K562 (cell line): ENCODE data around the gene DHPS.

Source experiments
- BRD4 ChIP-seq: fragments of 200-600 bp; sonication (generic); IDR thresholded peaks from 2 replicates; pipeline ENCODE4 v1.6.1; 2017; ENCODE audit warnings: inconsistent platforms
- CTBP1 ChIP-seq: fragments of 450-650 bp; IDR thresholded peaks from 2 replicates; pipeline ENCODE4 v1.6.1; 2016; ENCODE audit warnings: borderline replicate concordance
- HCFC1 ChIP-seq: IDR thresholded peaks from 2 replicates; pipeline ENCODE4 v1.6.1; 2012; ENCODE audit warnings: low read depth, low read length, improper control_type of control experiment
- POLR2AphosphoS5 ChIP-seq: IDR thresholded peaks from 2 replicates; pipeline ENCODE4 v1.6.1; 2011; ENCODE audit warnings: mild to moderate bottlenecking, low read depth, low read length, moderate library complexity; ENCODE audit not compliant: control insufficient read depth, insufficient read depth
- SPI1 ChIP-seq: IDR thresholded peaks from 2 replicates; pipeline ENCODE4 v1.6.1; 2011; ENCODE audit warnings: low read depth, low read length, control low read depth, borderline replicate concordance
- TF ChIP-seq, protein P1 (sequence below), 3 experiments: IDR thresholded peaks in 2 of 3; conservative IDR thresholded peaks in 1 of 3; 2 replicates each; pipeline ENCODE4 v1.5.1; 2011 to 2012; ENCODE audit warnings: low read length in 3 of 3, mild to moderate bottlenecking in 3 of 3, control low read depth in 2 of 3, improper control_type of control experiment in 1 of 3, inconsistent platforms in 1 of 3, low read depth in 1 of 3, mixed read lengths in 1 of 3, moderate library complexity in 1 of 3; ENCODE audit not compliant: insufficient read depth in 2 of 3
- TF ChIP-seq, protein P2 (sequence below): sonication (generic); formaldehyde crosslinking; IDR thresholded peaks from 2 replicates; pipeline ENCODE4 v1.8.1; 2023; ENCODE audit warnings: mild to moderate bottlenecking, missing genetic modification reagents, moderate library complexity

DNA sequence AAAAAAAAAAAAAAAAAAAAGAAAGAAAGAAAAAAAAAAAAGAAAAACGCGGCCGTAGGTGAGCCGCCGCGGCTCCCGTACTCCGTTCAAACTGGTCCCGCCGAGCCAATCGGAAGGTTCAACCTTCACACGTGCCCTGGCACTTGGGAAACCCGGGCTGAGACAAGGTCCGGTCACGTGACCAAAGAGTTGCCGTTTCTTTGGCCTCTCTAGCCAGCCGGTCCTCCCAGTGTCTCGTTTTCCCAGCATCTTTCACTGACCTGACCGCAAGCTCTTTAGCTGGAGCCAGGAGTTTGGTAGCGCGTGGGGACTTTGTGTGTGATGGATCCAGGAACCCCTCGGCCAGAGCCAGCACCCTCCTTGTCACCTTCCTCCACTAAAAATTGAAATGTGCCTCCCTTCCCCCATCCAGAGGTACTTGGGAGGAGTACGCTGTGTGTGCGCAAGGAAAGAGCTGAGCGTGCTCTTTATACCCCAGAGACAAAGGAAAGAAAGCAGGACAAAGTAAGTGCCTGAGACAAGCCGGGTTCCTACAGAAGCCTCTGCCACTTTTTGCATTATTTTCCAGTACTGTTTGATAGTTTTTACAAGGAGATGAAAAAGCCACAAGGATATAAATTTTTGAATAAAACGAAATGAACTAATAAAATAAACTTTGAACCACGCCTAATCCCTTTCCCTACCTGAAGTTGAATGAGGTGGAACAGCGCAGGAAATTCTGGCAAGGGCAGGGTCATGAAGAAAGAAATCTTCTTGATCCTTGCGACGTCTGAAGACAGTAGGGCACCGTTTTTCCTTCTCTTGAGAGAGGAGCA, 41.1 kb upstream of the DHPS start:
- TF ChIP-seq HCFC1 (peak; percentile 75), POLR2AphosphoS5 (peak; percentile 77; the same call in 1 of the 2 replicates), CTBP1 (no peak; the same call in 1 of the 2 replicates), SPI1 (no peak), BRD4 (no peak)
- TF ChIP-seq, protein P1, sequence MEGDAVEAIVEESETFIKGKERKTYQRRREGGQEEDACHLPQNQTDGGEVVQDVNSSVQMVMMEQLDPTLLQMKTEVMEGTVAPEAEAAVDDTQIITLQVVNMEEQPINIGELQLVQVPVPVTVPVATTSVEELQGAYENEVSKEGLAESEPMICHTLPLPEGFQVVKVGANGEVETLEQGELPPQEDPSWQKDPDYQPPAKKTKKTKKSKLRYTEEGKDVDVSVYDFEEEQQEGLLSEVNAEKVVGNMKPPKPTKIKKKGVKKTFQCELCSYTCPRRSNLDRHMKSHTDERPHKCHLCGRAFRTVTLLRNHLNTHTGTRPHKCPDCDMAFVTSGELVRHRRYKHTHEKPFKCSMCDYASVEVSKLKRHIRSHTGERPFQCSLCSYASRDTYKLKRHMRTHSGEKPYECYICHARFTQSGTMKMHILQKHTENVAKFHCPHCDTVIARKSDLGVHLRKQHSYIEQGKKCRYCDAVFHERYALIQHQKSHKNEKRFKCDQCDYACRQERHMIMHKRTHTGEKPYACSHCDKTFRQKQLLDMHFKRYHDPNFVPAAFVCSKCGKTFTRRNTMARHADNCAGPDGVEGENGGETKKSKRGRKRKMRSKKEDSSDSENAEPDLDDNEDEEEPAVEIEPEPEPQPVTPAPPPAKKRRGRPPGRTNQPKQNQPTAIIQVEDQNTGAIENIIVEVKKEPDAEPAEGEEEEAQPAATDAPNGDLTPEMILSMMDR (IDR thresholded peaks at IDR 0.05 in 2 of 3, conservative IDR thresholded peaks at IDR 0.05 in 1 of 3; ENCODE audit: insufficient read depth in 2 of 3, low read depth in 1 of 3, low read length in 3 of 3), result no peak
- TF ChIP-seq, protein P2, sequence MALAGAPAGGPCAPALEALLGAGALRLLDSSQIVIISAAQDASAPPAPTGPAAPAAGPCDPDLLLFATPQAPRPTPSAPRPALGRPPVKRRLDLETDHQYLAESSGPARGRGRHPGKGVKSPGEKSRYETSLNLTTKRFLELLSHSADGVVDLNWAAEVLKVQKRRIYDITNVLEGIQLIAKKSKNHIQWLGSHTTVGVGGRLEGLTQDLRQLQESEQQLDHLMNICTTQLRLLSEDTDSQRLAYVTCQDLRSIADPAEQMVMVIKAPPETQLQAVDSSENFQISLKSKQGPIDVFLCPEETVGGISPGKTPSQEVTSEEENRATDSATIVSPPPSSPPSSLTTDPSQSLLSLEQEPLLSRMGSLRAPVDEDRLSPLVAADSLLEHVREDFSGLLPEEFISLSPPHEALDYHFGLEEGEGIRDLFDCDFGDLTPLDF (CRISPR knock-in tag), result no peak
